Panc1 (cell line): ENCODE results near the gene CANT1. TPM values are rescaled to one million over a fixed set of nuclear protein-coding genes. Genes with fewer than 3 reads are reported as not detected.

Source experiments
- ATAC-seq: fragments of 200-7000 bp; cut with Tn5 transposase; 2 replicates; pipeline ENCODE4 v1.9.1; 2020; ENCODE audit warnings: mild to moderate bottlenecking, moderate library complexity
- BruUV-seq: library from RNA; stranded (reverse); fragments of 400-500 nt; replicated peaks from 2 replicates; lab custom pipeline; 2021; lab: Mats Ljungman, UMichigan
- CTCF ChIA-PET: fragments of 300-600 bp; sonication (Branson Sonifier 250); formaldehyde crosslinking; loops from one replicate; lab custom pipeline; 2022; ENCODE audit warnings: antibody characterized with exemption; lab: Charles Lee
- POLR2A ChIA-PET: fragments of 300-600 bp; sonication (Branson Sonifier 250); formaldehyde crosslinking; loops from one replicate; lab custom pipeline; 2022; ENCODE audit warnings: antibody characterized with exemption; lab: Charles Lee
- DNase-seq: peaks from one replicate; pipeline ENCODE4 v3.0.0-alpha.2; 2010; ENCODE audit warnings: low read depth, low spot score
- H3K27ac ChIP-seq: 2 replicates; pipeline ENCODE4 v1.5.1; 2011; ENCODE audit warnings: mild to moderate bottlenecking, low read length, inconsistent platforms
- H3K27me3 ChIP-seq: fragments of 200-500 bp; sonication (Bioruptor generic); 2 replicates; pipeline ENCODE4 v1.6.0; 2014; ENCODE audit warnings: low read length, inconsistent platforms; ENCODE audit not compliant: control insufficient read depth, insufficient read depth
- H3K36me3 ChIP-seq: fragments of 200-500 bp; sonication (Bioruptor generic); 2 replicates; pipeline ENCODE4 v1.5.1; 2014; ENCODE audit warnings: inconsistent platforms, mild to moderate bottlenecking, low read length, moderate library complexity; ENCODE audit not compliant: control insufficient read depth, insufficient read depth
- H3K4me1 ChIP-seq: 2 replicates; pipeline ENCODE4 v1.5.1; 2011; ENCODE audit warnings: inconsistent platforms, mild to moderate bottlenecking, low read length, moderate library complexity; ENCODE audit not compliant: control insufficient read depth, insufficient read depth
- H3K4me3 ChIP-seq, 2 experiments: 2 replicates each; pipeline ENCODE4 v1.5.1; 2011 to 2012; ENCODE audit warnings: low read depth in 2 of 2, low read length in 2 of 2, mild to moderate bottlenecking in 2 of 2, inconsistent platforms in 1 of 2, moderate library complexity in 1 of 2
- H3K9me3 ChIP-seq: fragments of 200-500 bp; sonication (Bioruptor generic); 2 replicates; pipeline ENCODE4 v1.5.1; 2014; ENCODE audit warnings: low read depth, mild to moderate bottlenecking, inconsistent platforms, low read length, moderate library complexity; ENCODE audit not compliant: control insufficient read depth, insufficient read depth
- POLR2AphosphoS5 ChIP-seq: IDR thresholded peaks from 2 replicates; pipeline ENCODE4 v1.6.1; 2012; ENCODE audit warnings: mild to moderate bottlenecking, low read depth, low read length, moderate library complexity
- REST ChIP-seq, 2 experiments: IDR thresholded peaks; 2 replicates each; pipeline ENCODE4 v1.6.1; 2011 to 2012; ENCODE audit warnings: low read depth in 2 of 2, control low read depth in 1 of 2, low read length in 1 of 2, mild to moderate bottlenecking in 1 of 2, moderate library complexity in 1 of 2; ENCODE audit not compliant: insufficient read depth in 1 of 2
- SIN3A ChIP-seq: IDR thresholded peaks from 2 replicates; pipeline ENCODE4 v1.6.1; 2012; ENCODE audit warnings: low read depth, mild to moderate bottlenecking, low read length, moderate library complexity, borderline replicate concordance; ENCODE audit not compliant: insufficient read depth
- TCF7L2 ChIP-seq: IDR thresholded peaks from 2 replicates; pipeline ENCODE4 v1.6.1; 2011; ENCODE audit warnings: mild to moderate bottlenecking, low read depth, low read length, inconsistent platforms
- in situ Hi-C: cut with HindIII; loops from 2 replicates; pipeline ENCODE4 v1.10.0; 2016; ENCODE audit warnings: low sequenced_read_pairs, low pct_unique_long_range_greater_than_20kb
- intact Hi-C: fragments of 100-400 bp; cut with micrococcal nuclease; formaldehyde crosslinking; loops from one replicate; pipeline ENCODE4 v1.10.0; 2022; ENCODE audit not compliant: unreplicated experiment
- total RNA-seq: library from RNA; stranded (reverse); gene quantifications from one replicate; pipeline ENCODE4 v1.2.1, GENCODE V29; 2021; ENCODE audit not compliant: unreplicated experiment
- TF ChIP-seq, protein P1 (sequence below): fragments of 450-650 bp; IDR thresholded peaks from 2 replicates; pipeline ENCODE4 v1.5.1; 2017; ENCODE audit warnings: mild to moderate bottlenecking

Gene CANT1
- total RNA-seq, 1 experiment from 2014 or later = 160 TPM

GRCh38 chr17:79024901-79025737, 15.6 kb upstream of the CANT1 start:
- Histone ChIP-seq H3K9me3 (no peaks in the 10 kb centered on the region), H3K27ac (no peak overlapping the region), H3K27me3 (peaks cover 35% of the 10 kb centered on the region), H3K4me3 (peak overlapping the region; percentile 52 to 56; a peak in 3 of 4 replicates), H3K4me1 (peaks cover 21% of the 10 kb centered on the region), H3K36me3 (no peaks in the 10 kb centered on the region; the same call in 1 of the 2 replicates)
- DNase-seq = no peak
- intact Hi-C loops = no loop called here
- POLR2A ChIA-PET = no interaction called here
- no peak for ATAC-seq
- TF ChIP-seq SIN3A (no peak), TCF7L2 (no peak), POLR2AphosphoS5 (no peak), REST (IDR thresholded peaks at IDR 0.05; ENCODE audit: insufficient read depth in 1 of 2, low read depth in 2 of 2, low read length in 1 of 2) (no peak)
- TF ChIP-seq, protein P1, sequence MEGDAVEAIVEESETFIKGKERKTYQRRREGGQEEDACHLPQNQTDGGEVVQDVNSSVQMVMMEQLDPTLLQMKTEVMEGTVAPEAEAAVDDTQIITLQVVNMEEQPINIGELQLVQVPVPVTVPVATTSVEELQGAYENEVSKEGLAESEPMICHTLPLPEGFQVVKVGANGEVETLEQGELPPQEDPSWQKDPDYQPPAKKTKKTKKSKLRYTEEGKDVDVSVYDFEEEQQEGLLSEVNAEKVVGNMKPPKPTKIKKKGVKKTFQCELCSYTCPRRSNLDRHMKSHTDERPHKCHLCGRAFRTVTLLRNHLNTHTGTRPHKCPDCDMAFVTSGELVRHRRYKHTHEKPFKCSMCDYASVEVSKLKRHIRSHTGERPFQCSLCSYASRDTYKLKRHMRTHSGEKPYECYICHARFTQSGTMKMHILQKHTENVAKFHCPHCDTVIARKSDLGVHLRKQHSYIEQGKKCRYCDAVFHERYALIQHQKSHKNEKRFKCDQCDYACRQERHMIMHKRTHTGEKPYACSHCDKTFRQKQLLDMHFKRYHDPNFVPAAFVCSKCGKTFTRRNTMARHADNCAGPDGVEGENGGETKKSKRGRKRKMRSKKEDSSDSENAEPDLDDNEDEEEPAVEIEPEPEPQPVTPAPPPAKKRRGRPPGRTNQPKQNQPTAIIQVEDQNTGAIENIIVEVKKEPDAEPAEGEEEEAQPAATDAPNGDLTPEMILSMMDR = no peak
- no TSS peak for BruUV-seq
- CTCF ChIA-PET = no interaction called here
- in situ Hi-C loops = no loop called here

- no TSS peak for BruUV-seq
Measured at GRCh38 chr17:79023886-79024771, 14.6 kb upstream of the CANT1 start, which contains the start of gene C1QTNF1. Gene C1QTNF1 (plus strand): TSS chr17:79024169. CDS start chr17:79043969, 19,800 bp downstream.

More at GRCh38 chr17:79023886-79024771, 14.6 kb upstream of the CANT1 start, which contains the start of gene C1QTNF1:
- ATAC-seq (peak; percentile 74), DNase-seq (no peak)
- ChIA-PET CTCF (no interaction called here), POLR2A (no interaction called here)
- TF ChIP-seq REST (IDR thresholded peaks at IDR 0.05; ENCODE audit: insufficient read depth in 1 of 2, low read depth in 2 of 2, low read length in 1 of 2) (no peak), POLR2AphosphoS5 (no peak)
- TF ChIP-seq, protein P1 = peak; percentile 29; the same call in 1 of the 2 replicates
- Histone ChIP-seq H3K4me1 (peaks cover 23% of the 10 kb centered on the region), H3K27ac (no peak within 1 kb of the TSS), H3K27me3 (peaks cover 32% of the 10 kb centered on the region), H3K36me3 (no peaks in the 10 kb centered on the region; the same call in 1 of the 2 replicates), H3K4me3 (peak within 1 kb of the TSS; percentile 52 to 56), H3K9me3 (no peaks in the 10 kb centered on the region)
- in situ Hi-C loops (no loop called here), intact Hi-C loops (no loop called here)
